PC-9 (cell line): ENCODE measurements around the gene NSG2. TPM values are rescaled to one million over a fixed set of nuclear protein-coding genes. Genes with fewer than 3 reads are reported as not detected.
"Not testable (repeated sequence)": the region's sequence is repeated elsewhere in the genome, so short reads cannot be mapped to it uniquely, and the experiment has no call there.

Source experiments
- BruUV-seq: library from RNA; stranded (reverse); fragments of 400-500 nt; replicated peaks from 2 replicates; lab custom pipeline; 2021; lab: Mats Ljungman, UMichigan
- CTCF ChIA-PET: fragments of 300-600 bp; sonication (Branson Sonifier 250); formaldehyde crosslinking; loops from one replicate; lab custom pipeline; 2022; ENCODE audit warnings: antibody characterized with exemption; lab: Charles Lee
- POLR2A ChIA-PET: fragments of 300-600 bp; sonication (Branson Sonifier 250); formaldehyde crosslinking; loops from one replicate; lab custom pipeline; 2022; ENCODE audit warnings: antibody characterized with exemption; ENCODE audit not compliant: unreplicated experiment; lab: Charles Lee
- DNase-seq, 2 experiments: peaks; one replicate each; pipeline versions ENCODE4 v3.0.0 to v3.0.0-alpha.2; 2015 to 2022; ENCODE audit warnings: mixed read lengths in 1 of 2
- H2AFZ ChIP-seq: fragments of 200-600 bp; sonication (generic); 2 replicates; pipeline ENCODE4 v1.8.1; 2017; ENCODE audit warnings: antibody characterized with exemption
- H3F3A ChIP-seq: fragments of 200-600 bp; sonication (generic); 2 replicates; pipeline ENCODE4 v1.8.1; 2017; ENCODE audit warnings: antibody characterized with exemption, mild to moderate bottlenecking, low read depth; ENCODE audit not compliant: insufficient read depth
- H3K27ac ChIP-seq: fragments of 200-600 bp; sonication (generic); 2 replicates; pipeline ENCODE4 v1.6.1; 2016; ENCODE audit warnings: mixed run types
- H3K27me3 ChIP-seq: fragments of 200-600 bp; sonication (generic); 2 replicates; pipeline ENCODE4 v1.6.1; 2016; ENCODE audit warnings: low read depth, mixed run types; ENCODE audit not compliant: insufficient read depth
- H3K36me3 ChIP-seq: fragments of 200-600 bp; sonication (generic); 2 replicates; pipeline ENCODE4 v1.6.1; 2016; ENCODE audit warnings: low read depth, mixed run types
- H3K4me1 ChIP-seq: fragments of 200-600 bp; sonication (generic); replicated peaks from 2 replicates; pipeline ENCODE4 v1.6.1; 2016; ENCODE audit warnings: mixed run types; ENCODE audit not compliant: insufficient read depth
- H3K4me2 ChIP-seq: fragments of 200-600 bp; sonication (generic); 2 replicates; pipeline ENCODE4 v1.6.1; 2017; ENCODE audit warnings: mixed run types
- H3K4me3 ChIP-seq: fragments of 200-600 bp; sonication (generic); 2 replicates; pipeline ENCODE4 v1.6.1; 2016; ENCODE audit warnings: mixed run types
- H3K79me2 ChIP-seq: fragments of 200-600 bp; sonication (generic); 2 replicates; pipeline ENCODE4 v1.6.1; 2017; ENCODE audit warnings: low read depth, mixed run types
- H3K9me2 ChIP-seq: fragments of 200-600 bp; sonication (generic); 2 replicates; pipeline ENCODE4 v1.8.1; 2017; ENCODE audit warnings: mild to moderate bottlenecking; ENCODE audit not compliant: insufficient read depth
- H3K9me3 ChIP-seq: fragments of 200-600 bp; sonication (generic); 2 replicates; pipeline ENCODE4 v1.8.1; 2016; ENCODE audit warnings: low read depth; ENCODE audit not compliant: insufficient read depth
- H4K20me1 ChIP-seq: fragments of 200-600 bp; sonication (generic); 2 replicates; pipeline ENCODE4 v1.8.1; 2017; ENCODE audit not compliant: insufficient read depth
- CTCF ChIP-seq: fragments of 200-600 bp; sonication (generic); conservative IDR thresholded peaks from 2 replicates; pipeline ENCODE4 v1.6.1; 2017; ENCODE audit warnings: mixed run types, antibody characterized with exemption, mild to moderate bottlenecking, moderate library complexity
- EZH2 ChIP-seq: fragments of 200-600 bp; sonication (generic); IDR thresholded peaks from 2 replicates; pipeline ENCODE4 v1.8.0; 2017; ENCODE audit warnings: antibody characterized with exemption, low read depth
- intact Hi-C: fragments of 100-400 bp; cut with micrococcal nuclease; formaldehyde crosslinking; loops from one replicate; pipeline ENCODE4 v1.10.0; 2022; ENCODE audit not compliant: unreplicated experiment
- total RNA-seq: library from RNA; stranded (reverse); gene quantifications from 2 replicates; pipeline ENCODE4 v1.2.3, GENCODE V29; 2021

The NSG2 gene
- total RNA-seq, 1 experiment from 2014 or later: not detected

GRCh38 chr5:174146556-174146955 is 101.0 kb downstream of the NSG2 start:
- TF ChIP-seq CTCF (no peak), EZH2 (no peak)
- Histone ChIP-seq H3F3A (no peaks in the 10 kb centered on the region), H3K36me3 (no peaks in the 10 kb centered on the region), H4K20me1 (no peaks in the 10 kb centered on the region), H3K9me3 (no peaks in the 10 kb centered on the region), H3K4me1 (no peaks in the 10 kb centered on the region), H3K9me2 (no peaks in the 10 kb centered on the region), H3K79me2 (no peaks in the 10 kb centered on the region), H3K4me2 (no peak overlapping the region), H3K27ac (no peak overlapping the region), H3K4me3 (no peak overlapping the region), H3K27me3 (peaks cover 55% of the 10 kb centered on the region), H2AFZ (no peak overlapping the region)
- no TSS peak for BruUV-seq
- DNase-seq: no peak
- CTCF ChIA-PET: no interaction called here
- intact Hi-C loops: no loop called here
- POLR2A ChIA-PET: no interaction called here

- POLR2A ChIA-PET, CTCF ChIA-PET, H3K9me3 ChIP-seq, H2AFZ ChIP-seq, H3K27ac ChIP-seq, H3K4me3 ChIP-seq, BruUV-seq, H3K9me2 ChIP-seq, H3K36me3 ChIP-seq, H3F3A ChIP-seq, H3K4me1 ChIP-seq, H3K79me2 ChIP-seq, intact Hi-C loops, H3K4me2 ChIP-seq, DNase-seq, H4K20me1 ChIP-seq: not testable (repeated sequence)
- peaks cover 50% of the 10 kb centered on the region for H3K27me3 ChIP-seq
These were observed 101.5 kb downstream of the NSG2 start for GRCh38 chr5:174147012-174147411.

GRCh38 chr5:174147551-174147950 is 102.0 kb downstream of the NSG2 start:
- H3K27me3 ChIP-seq: peaks cover 45% of the 10 kb centered on the region
- no peaks in the 10 kb centered on the region for H3K9me3 ChIP-seq
- BruUV-seq: no TSS peak
- no peaks in the 10 kb centered on the region for H3K4me1 ChIP-seq
- H3F3A ChIP-seq: no peaks in the 10 kb centered on the region
- ChIA-PET CTCF (no interaction called here), POLR2A (no interaction called here)
- no peak overlapping the region for H3K4me2 ChIP-seq
- H3K4me3 ChIP-seq: no peak overlapping the region
- H4K20me1 ChIP-seq: no peaks in the 10 kb centered on the region
- no peak for DNase-seq
- intact Hi-C loops: no loop called here
- H3K36me3 ChIP-seq: no peaks in the 10 kb centered on the region
- no peaks in the 10 kb centered on the region for H3K79me2 ChIP-seq
- H3K9me2 ChIP-seq: no peaks in the 10 kb centered on the region
- H3K27ac ChIP-seq: no peak overlapping the region
- no peak overlapping the region for H2AFZ ChIP-seq
- TF ChIP-seq CTCF: no peak
- no peak for TF ChIP-seq EZH2

GRCh38 chr5:174148721-174149120 is 103.2 kb downstream of the NSG2 start:
- H3K36me3 ChIP-seq: no peaks in the 10 kb centered on the region
- no peak for TF ChIP-seq EZH2
- no peak for TF ChIP-seq CTCF
- peaks cover 36% of the 10 kb centered on the region for H3K27me3 ChIP-seq
- no peaks in the 10 kb centered on the region for H3K79me2 ChIP-seq
- BruUV-seq: no TSS peak
- no peak overlapping the region for H3K27ac ChIP-seq
- POLR2A ChIA-PET: no interaction called here
- H3K4me1 ChIP-seq: no peaks in the 10 kb centered on the region
- no peak overlapping the region for H3K4me3 ChIP-seq
- no peak overlapping the region for H3K4me2 ChIP-seq
- CTCF ChIA-PET: no interaction called here
- intact Hi-C loops: loop anchor here (1.0 kb wide), 1 partner anchor 24 kb away; no protein-coding TSS in a partner anchor
- DNase-seq: no peak
- no peaks in the 10 kb centered on the region for H3K9me3 ChIP-seq
- H4K20me1 ChIP-seq: no peaks in the 10 kb centered on the region
- no peaks in the 10 kb centered on the region for H3F3A ChIP-seq
- H3K9me2 ChIP-seq: no peaks in the 10 kb centered on the region
- no peak overlapping the region for H2AFZ ChIP-seq
